Endothelial cell (in vitro differentiated cells): Measurements from ENCODE around the gene ANKS1A. TPM values are rescaled to one million over a fixed set of nuclear protein-coding genes. Genes with fewer than 3 reads are reported as not detected.

ENCODE experiments used
- DNase-seq: peaks from one replicate; pipeline ENCODE4 v3.0.0; 2021; ENCODE audit warnings: low spot score
- H3K27ac Mint-ChIP-seq: one replicate; pipeline ENCODE4 v1.8.0; 2021; ENCODE audit warnings: mixed read lengths, inconsistent platforms; ENCODE audit not compliant: unreplicated experiment
- H3K27me3 Mint-ChIP-seq: one replicate; pipeline ENCODE4 v1.8.0; 2021; ENCODE audit warnings: mild to moderate bottlenecking, moderate library complexity, mixed read lengths, inconsistent platforms; ENCODE audit not compliant: unreplicated experiment
- H3K36me3 Mint-ChIP-seq: one replicate; pipeline ENCODE4 v1.8.0; 2021; ENCODE audit warnings: mild to moderate bottlenecking, low read depth, mixed read lengths, inconsistent platforms; ENCODE audit not compliant: unreplicated experiment
- H3K4me1 Mint-ChIP-seq: one replicate; pipeline ENCODE4 v1.8.0; 2021; ENCODE audit warnings: mild to moderate bottlenecking, mixed read lengths, inconsistent platforms; ENCODE audit not compliant: unreplicated experiment
- H3K4me3 Mint-ChIP-seq: one replicate; pipeline ENCODE4 v1.8.0; 2021; ENCODE audit warnings: mild to moderate bottlenecking, mixed read lengths, inconsistent platforms; ENCODE audit not compliant: unreplicated experiment
- H3K9me3 Mint-ChIP-seq: one replicate; pipeline ENCODE4 v1.8.0; 2021; ENCODE audit warnings: mixed read lengths, inconsistent platforms; ENCODE audit not compliant: unreplicated experiment
- total RNA-seq: library from RNA; stranded (reverse); fragmentation: NEBNext Ultra II Directional; extraction: Animal tissue kit (Norgen Biotek cat#: 25700); gene quantifications from one replicate; pipeline ENCODE4 v1.2.1, GENCODE V29; 2021; ENCODE audit not compliant: unreplicated experiment
- TF ChIP-seq, protein P1 (sequence below): fragments of 200-600 bp; sonication (generic); IDR thresholded peaks from one replicate; pipeline ENCODE4 v1.5.0; 2021; ENCODE audit warnings: antibody characterized with exemption; ENCODE audit not compliant: unreplicated experiment

ANKS1A gene
- total RNA-seq, 1 donor from 2014 or later, result 20.1 TPM

DNA sequence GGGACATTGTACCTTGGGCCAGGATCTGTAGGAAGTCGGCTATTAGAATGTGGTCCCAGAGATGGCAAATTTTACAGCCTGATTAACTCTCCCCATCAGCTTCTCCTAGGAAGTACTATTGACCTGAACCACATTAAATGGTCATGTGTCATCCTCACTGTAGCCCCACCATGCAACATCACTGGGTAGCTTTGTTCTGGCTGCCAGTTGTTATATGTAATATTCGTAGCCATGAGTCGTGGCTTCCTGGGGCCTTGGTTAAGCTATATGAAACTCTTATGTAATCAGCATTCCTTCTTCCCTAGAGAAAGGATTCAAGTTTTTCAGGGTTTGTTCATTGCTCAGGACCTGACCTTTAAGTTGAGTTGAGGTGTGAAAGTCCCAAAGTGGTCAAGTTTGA is 125.7 kb downstream of the ANKS1A start:
- peaks cover 3% of the 10 kb centered on the region for H3K27me3 Mint-ChIP-seq
- H3K36me3 Mint-ChIP-seq, result peaks cover 5% of the 10 kb centered on the region
- no peak for DNase-seq
- H3K4me3 Mint-ChIP-seq, result no peak overlapping the region
- H3K9me3 Mint-ChIP-seq, result no peaks in the 10 kb centered on the region
- TF ChIP-seq, protein P1, sequence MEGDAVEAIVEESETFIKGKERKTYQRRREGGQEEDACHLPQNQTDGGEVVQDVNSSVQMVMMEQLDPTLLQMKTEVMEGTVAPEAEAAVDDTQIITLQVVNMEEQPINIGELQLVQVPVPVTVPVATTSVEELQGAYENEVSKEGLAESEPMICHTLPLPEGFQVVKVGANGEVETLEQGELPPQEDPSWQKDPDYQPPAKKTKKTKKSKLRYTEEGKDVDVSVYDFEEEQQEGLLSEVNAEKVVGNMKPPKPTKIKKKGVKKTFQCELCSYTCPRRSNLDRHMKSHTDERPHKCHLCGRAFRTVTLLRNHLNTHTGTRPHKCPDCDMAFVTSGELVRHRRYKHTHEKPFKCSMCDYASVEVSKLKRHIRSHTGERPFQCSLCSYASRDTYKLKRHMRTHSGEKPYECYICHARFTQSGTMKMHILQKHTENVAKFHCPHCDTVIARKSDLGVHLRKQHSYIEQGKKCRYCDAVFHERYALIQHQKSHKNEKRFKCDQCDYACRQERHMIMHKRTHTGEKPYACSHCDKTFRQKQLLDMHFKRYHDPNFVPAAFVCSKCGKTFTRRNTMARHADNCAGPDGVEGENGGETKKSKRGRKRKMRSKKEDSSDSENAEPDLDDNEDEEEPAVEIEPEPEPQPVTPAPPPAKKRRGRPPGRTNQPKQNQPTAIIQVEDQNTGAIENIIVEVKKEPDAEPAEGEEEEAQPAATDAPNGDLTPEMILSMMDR, result no peak
- no peak overlapping the region for H3K27ac Mint-ChIP-seq
- H3K4me1 Mint-ChIP-seq, result peaks cover 60% of the 10 kb centered on the region

DNA sequence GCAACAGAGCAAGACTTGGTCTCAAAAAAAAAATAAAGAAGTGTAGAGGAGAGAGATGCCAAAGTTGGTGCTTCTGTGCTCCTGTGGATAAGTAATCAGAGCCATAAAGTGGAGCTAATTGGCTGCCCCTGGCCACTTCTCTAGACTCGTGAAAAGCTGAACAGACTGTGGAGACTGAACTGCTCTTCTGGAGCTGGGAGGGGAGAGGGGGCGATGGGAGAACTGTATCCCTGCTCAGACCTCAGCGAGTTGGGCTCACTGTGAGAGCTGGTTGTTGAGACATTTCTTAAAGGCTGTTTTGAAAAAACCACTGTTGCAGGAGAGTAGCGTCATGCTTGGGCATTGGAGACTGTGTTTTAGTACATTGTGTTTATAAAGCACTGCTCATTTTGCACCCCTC is 126.4 kb downstream of the ANKS1A start:
- peaks cover 3% of the 10 kb centered on the region for H3K27me3 Mint-ChIP-seq
- H3K27ac Mint-ChIP-seq, result no peak overlapping the region
- TF ChIP-seq, protein P1, result no peak
- H3K36me3 Mint-ChIP-seq, result peaks cover 5% of the 10 kb centered on the region
- no peaks in the 10 kb centered on the region for H3K9me3 Mint-ChIP-seq
- DNase-seq, result no peak
- H3K4me1 Mint-ChIP-seq, result peaks cover 62% of the 10 kb centered on the region
- H3K4me3 Mint-ChIP-seq, result no peak overlapping the region

DNA sequence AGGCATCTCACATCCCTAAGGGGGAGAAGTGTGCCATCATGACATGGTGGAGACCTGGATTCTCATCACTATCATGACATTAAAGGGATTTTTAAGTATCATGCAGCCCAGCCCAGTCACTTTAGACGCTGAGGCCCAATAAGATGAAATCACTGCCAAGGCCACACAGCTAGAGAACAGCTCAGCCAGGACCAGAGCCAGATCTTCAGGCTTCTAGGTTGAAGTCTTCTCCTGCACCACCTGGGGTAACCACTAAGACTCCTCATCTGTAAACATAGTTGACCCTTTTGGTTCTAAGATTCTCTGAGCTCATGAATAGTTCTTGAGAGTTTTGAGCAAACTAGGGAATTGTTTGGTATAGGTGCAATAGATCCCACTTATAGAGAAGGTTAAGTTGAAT is 126.9 kb downstream of the ANKS1A start:
- H3K4me3 Mint-ChIP-seq, result no peak overlapping the region
- peak overlapping the region; percentile 16 for H3K27ac Mint-ChIP-seq
- no peak for DNase-seq
- H3K27me3 Mint-ChIP-seq, result peaks cover 3% of the 10 kb centered on the region
- H3K4me1 Mint-ChIP-seq, result peaks cover 68% of the 10 kb centered on the region
- TF ChIP-seq, protein P1, result no peak
- H3K9me3 Mint-ChIP-seq, result no peaks in the 10 kb centered on the region
- peaks cover 5% of the 10 kb centered on the region for H3K36me3 Mint-ChIP-seq

DNA sequence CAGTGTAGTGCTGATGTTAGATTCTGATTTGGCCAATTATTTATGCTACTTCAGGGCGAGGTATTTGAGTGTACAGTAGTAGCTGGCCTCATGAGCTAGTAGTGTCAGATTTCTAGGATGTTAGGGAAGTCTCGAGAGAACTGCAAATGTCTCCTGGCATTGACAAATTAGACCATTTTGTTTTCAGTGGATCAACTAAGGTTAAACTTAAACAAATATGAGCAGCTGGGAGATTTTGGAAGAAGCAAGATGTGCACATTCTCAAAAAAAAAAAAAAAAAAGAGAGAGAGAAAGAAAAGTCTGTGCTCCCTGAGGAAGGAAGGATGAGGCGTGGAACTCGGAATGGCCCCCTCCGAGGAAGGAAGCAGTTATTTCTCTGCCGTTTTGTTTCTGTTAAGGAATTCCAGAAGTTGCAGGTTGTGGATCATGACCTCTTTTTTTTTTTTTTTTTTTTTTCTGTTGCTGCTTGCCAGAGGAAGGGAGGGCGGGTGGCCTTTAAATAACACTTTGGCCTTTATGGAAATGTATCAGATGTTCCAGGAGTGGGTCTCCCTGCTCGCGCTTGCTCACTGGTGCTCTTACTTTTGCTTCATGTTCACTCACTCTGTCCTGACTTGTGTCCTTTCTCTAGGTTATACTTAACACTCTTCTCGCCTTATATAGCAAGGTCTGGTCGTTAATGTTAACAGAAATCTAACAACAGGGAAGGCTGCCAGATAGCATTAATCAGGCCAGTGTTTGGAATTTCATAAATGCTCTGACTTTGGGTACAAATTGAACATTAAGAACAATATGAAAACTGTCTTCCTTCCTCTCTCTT is 127.7 kb downstream of the ANKS1A start:
- H3K27me3 Mint-ChIP-seq, result peaks cover 3% of the 10 kb centered on the region
- H3K36me3 Mint-ChIP-seq, result peaks cover 5% of the 10 kb centered on the region
- no peak overlapping the region for H3K4me3 Mint-ChIP-seq
- TF ChIP-seq, protein P1, result no peak
- H3K9me3 Mint-ChIP-seq, result no peaks in the 10 kb centered on the region
- peaks cover 74% of the 10 kb centered on the region for H3K4me1 Mint-ChIP-seq
- peak overlapping the region; percentile 65 for H3K27ac Mint-ChIP-seq
- DNase-seq, result no peak

DNA sequence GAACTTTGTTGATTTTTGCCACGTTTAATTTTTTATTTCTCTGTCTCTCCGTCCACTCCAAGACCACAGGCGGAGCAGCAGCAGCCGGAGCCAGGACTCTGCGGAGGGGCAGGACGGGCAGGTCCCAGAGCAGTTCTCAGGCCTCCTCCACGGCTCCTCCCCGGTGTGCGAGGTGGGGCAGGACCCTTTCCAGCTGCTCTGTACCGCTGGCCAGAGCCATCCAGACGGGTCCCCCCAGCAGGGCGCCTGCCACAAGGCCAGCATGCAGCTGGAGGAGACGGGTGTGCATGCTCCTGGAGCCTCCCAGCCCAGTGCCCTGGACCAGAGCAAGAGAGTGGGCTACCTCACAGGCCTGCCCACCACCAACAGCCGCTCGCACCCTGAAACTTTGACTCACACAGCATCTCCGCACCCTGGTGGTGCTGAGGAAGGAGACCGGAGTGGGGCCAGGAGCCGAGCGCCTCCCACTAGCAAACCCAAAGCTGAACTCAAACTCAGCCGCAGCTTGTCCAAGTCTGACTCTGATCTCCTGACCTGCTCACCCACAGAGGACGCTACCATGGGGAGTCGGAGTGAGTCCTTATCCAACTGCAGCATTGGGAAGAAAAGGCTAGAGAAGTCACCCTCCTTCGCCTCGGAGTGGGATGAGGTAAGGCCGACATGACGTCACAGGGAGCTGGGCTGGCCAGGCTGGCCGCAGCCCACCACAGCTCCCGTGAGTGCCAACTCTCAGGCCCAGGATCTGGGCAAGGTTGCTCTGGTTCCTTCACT is 128.5 kb downstream of the ANKS1A start:
- Mint-ChIP-seq H3K36me3 (peaks cover 5% of the 10 kb centered on the region), H3K4me3 (no peak overlapping the region), H3K27ac (peak overlapping the region; percentile 65), H3K9me3 (no peaks in the 10 kb centered on the region), H3K4me1 (peaks cover 71% of the 10 kb centered on the region), H3K27me3 (peaks cover 3% of the 10 kb centered on the region)
- TF ChIP-seq, protein P1, result no peak
- DNase-seq, result no peak
